ENCODE data around the gene SNX27.
"Not testable (repeated sequence)": the region's sequence is repeated elsewhere in the genome, so short reads cannot be mapped to it uniquely, and the experiment has no call there.

Gene SNX27

GRCh38 chr1:151604291-151604690 is 7.6 kb upstream of the SNX27 start:
- no peak for DNase-seq (ENCODE audit: low read depth in 2 of 2)

- no peak for DNase-seq (ENCODE audit: low read depth in 2 of 2)
Observed at GRCh38 chr1:151606384-151606783, 5.5 kb upstream of the SNX27 start.

GRCh38 chr1:151606857-151607256 is 5.0 kb upstream of the SNX27 start:
- no peak for DNase-seq (ENCODE audit: low read depth in 2 of 2)

- DNase-seq (ENCODE audit: low read depth in 2 of 2) = no peak
Observed at GRCh38 chr1:151610142-151610541, 1.7 kb upstream of the SNX27 start.

DNA sequence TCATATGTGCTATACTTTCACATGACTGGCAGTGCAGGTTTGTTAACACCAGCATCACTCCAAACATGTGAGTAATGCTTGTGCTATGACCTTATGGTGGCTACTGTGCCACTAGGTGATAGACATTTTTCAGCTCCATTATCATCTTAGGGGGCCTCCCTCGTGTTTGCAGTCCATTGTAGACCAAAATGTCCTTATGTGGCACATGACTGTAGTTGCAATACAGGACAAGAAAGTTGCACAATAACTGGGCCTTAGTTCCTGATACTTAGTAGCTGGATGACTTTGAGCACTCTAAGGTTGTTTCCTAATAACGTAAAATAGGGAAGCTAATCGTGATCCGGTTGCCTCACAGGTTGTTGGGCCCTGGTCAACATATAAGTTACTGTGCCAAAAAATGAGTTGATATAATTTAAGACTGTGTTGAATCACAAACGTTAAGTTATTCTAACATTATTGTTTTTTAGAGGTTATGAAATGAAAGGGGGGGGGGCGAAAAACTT is 511 bp upstream of the SNX27 start:
- DNase-seq (ENCODE audit: low read depth in 2 of 2) = no peak

GRCh38 chr1:151612501-151613281 is 841 bp downstream of the SNX27 start:
- peak in 1 of 2 donors; percentile 4 for DNase-seq (ENCODE audit: low read depth in 2 of 2)

DNA sequence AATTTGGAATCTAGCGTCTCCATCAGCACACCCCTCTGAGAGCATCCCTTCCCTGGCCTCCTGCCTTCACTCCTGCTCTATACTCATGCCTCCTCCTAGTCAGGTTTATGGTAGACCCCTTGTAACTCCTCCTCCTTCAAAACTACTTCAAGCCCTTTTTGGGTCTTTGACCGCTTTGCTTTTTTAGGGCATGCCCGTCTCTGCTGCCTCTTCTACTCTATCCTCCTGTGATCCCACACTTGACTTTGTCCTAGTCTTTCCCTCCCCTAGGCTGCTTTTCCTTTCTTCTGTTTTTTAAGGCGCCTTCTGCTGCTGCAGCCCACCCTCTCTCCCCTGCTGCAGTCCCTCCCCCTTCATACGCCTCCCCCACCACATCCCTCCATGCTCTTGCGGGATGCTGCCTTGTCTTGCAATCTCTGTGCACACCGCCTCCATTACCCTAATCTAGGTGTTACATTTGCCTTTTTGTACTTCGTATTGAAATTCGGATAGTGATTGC is 1.5 kb downstream of the SNX27 start:
- no peak for DNase-seq (ENCODE audit: low read depth in 2 of 2)

DNA sequence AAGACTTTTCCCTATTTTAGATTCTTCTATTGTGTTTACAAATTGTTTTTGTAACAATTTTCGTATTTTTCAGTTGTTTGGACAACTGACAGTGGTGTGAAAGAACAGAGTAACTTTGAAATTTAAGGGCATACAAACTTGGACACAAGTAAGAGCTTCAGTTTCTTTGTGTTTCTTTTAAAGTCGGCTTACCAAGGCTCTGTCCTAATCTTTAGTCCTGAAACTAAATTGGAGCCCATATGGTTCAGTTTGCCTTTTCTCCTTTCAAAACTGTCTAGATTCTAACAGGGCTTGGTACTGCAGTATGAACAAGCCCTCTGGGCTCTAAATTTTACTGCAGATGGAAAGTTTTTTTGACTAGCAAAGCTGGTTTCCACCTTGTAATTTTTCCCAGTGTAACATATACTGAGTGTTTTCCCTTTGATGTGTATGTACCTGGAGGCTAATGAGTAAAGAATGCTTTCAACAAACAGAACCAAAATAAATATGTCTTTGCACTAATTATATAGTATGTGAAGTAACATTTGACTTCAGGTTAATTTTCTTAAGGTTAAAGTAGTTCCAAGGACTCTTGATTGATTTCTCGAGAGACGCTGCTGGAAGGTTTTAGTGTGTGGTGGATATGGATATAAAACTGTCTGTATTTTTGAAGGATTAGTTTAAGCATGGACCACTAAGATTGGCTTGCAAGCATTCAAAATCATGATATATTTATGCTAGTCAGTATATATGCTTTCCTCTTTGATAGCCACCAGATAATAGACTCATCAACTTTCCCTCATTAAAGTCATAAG is 4.1 kb downstream of the SNX27 start:
- DNase-seq (ENCODE audit: low read depth in 2 of 2) = no peak

DNA sequence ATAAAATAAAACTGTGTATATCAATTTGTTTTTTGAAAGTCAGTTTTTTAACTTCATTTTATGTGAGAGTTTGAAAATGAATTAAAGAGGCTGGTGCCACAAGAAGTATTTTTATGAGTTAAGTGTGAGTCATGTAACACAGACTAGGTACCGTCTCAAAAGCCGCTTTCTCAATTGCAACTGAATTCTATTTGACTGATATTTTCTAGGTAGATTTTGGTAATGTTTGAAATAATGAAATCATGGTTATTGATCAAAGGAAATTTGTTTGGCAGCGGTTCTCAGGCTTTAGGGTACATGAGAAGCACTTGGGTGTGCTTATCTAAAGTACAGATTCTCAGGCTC is 4.6 kb downstream of the SNX27 start:
- no peak for DNase-seq (ENCODE audit: low read depth in 2 of 2)

DNA sequence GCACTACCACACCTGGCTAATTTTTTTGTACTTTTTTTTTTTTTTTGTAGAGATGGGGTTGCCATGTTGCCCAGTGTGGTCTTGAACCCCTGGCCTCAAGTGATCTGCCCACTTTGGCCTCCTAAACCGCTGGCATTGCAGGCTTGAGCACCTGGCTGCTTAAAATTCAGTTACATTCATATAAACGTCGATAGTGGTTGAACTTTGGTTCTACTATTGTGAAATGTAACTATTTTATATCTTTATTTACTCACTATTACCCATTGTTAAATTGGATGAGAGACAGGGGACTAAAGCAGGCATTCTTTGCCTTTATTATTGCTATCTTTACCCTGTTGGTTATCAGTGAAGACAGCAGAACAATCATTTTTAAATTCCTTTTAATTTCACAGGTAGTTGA is 6.2 kb downstream of the SNX27 start:
- DNase-seq (ENCODE audit: low read depth in 2 of 2) = no peak

DNA sequence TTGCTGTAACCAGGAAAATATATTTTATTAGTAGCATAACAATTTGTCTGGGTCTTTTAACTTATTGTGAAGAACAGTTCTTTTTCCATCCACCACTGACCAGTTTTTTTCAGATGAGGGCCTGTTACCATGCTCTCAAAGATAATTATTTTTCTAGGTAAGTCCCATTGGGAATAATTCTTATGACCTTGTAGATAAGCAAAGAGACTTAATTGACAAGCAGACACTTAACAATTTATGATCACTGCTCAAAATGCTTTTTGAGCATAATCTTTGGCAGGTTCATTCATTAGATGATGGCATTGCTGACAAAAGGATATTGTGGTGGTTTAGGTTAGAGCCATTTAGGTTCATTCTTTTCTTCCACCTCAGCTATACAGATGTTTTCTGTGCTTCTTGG is 6.6 kb downstream of the SNX27 start:
- DNase-seq (ENCODE audit: low read depth in 2 of 2) = no peak

- DNase-seq (ENCODE audit: low read depth in 2 of 2) = not testable (repeated sequence)
Observed at GRCh38 chr1:151618996-151619395, 7.1 kb downstream of the SNX27 start.

DNA sequence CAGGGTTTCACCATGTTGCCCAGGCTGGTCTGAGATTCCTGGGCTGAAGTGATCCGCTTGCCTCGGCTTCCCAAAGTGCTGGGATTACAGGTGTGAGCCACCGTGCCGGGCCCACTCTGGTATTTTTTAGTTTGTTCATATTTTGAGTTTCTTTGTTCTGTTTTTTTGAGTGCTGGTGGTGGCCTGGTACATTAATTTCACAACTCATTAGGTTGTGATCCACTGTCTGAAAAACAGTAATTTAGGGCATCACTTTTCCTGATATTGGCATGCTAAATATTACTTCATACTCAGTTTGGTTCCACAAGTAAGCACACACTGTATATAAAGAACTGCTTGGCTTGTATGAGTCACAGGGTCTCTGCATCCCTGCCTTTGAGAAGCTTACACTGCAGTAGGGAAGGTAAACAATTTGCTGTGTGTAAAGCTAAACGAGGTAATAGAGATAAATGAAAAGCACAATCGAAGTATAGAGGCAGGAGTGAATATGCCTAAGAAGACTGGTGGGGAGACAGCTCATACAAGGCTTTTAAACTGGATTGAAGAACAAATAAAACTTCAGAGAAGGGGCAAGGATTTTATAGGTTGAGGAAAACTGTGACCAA is 7.7 kb downstream of the SNX27 start:
- DNase-seq (ENCODE audit: low read depth in 2 of 2) = no peak

DNA sequence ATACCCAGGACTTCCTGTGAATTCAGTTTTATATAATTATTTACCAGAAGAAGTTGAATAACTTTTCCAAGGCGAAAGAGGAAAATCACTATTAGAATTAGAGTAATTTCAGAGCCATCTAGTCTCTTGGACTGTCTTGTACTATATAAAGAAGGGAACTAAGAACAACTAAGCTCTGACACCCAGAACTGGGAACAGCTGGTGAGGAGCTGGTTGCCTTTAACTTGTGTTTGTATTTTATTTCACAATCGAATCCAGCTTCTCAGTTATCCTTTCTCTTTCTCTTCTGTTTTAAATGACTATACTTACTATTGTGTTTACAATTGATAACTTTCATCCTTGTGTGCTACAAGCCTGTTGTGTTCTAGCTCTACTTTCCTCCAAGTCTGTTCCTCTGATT is 8.4 kb downstream of the SNX27 start:
- no peak for DNase-seq (ENCODE audit: low read depth in 2 of 2)

GRCh38 chr1:151621351-151621750 is 9.5 kb downstream of the SNX27 start:
- no peak for DNase-seq (ENCODE audit: low read depth in 2 of 2)

GRCh38 chr1:151624783-151625182 is 12.9 kb downstream of the SNX27 start:
- DNase-seq (ENCODE audit: low read depth in 2 of 2) = no peak

DNA sequence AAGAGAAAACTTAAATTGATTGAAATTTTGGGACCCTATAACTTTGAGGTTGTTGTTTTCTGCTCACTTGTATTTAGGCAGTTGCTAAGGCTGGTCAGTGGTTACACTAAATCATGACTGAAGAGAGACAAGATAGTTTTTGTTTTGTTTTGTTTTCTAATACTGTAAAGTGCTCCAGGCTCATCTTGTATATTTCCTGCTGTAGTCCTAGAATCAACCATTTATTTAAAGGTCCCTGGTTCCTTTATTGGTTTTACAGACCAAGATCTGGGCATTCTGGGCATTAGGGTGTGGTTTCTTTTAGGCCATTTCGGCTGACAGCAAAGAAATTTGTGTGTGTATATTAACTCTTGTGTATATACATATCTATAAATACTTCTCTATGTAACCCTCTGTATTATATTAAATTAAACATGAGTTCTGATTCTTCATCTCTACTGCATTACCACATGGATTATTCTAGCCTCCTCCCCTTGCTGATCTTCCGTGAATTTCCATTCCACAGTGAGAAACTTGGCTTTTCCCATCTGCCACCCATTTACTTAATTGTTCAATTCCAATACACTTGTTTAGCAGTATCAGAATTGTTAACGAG is 15.0 kb downstream of the SNX27 start:
- no peak for DNase-seq (ENCODE audit: low read depth in 2 of 2)

DNA sequence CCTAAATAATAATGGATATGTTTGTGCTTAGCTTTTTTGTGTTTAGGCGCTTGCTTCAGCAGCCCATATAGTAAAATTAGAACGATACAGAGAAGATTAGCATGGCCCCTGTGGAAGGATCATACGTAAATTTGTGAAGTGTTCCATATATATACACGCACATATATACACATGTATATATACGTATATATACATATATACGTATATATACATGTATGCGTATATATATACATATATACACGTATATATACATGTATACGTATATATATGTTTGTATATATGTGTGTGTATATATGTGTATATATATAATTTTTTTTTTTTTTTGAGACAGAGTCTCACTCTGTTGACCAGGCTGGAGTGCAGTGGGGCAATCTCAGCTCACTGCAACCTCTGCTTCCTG is 17.4 kb downstream of the SNX27 start:
- no peak for DNase-seq (ENCODE audit: low read depth in 2 of 2)

DNA sequence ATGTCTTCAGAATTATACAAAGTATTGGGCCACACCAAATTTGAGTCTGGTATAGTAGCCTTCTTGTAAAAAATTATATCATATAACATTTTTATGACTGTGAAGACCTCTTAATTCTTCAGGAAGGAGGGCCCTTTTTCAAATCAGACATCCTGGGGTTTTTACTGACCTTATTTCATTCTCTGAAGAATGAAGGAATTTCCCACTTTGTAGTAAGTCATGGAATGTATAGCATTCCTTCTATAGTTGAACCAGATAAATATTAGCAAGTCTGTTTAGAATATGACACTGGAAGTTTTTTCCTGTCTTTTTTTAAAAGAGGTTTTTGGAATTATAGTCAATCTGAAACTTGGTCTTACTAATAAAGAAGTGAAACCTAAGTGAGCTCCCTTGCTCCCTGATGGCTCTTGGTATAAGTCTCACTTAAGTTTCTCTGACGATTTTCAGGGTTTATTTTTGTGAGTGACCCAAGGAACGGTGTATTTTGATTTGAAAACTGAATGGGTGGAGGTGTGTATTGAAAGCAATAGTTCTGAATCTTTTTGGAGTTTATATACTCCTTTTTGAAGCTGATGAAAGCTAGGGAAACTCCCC is 23.7 kb downstream of the SNX27 start:
- no peak for DNase-seq (ENCODE audit: low read depth in 2 of 2)

GRCh38 chr1:151638074-151638775 is 26.4 kb downstream of the SNX27 start:
- DNase-seq (ENCODE audit: low read depth in 2 of 2) = no peak

DNA sequence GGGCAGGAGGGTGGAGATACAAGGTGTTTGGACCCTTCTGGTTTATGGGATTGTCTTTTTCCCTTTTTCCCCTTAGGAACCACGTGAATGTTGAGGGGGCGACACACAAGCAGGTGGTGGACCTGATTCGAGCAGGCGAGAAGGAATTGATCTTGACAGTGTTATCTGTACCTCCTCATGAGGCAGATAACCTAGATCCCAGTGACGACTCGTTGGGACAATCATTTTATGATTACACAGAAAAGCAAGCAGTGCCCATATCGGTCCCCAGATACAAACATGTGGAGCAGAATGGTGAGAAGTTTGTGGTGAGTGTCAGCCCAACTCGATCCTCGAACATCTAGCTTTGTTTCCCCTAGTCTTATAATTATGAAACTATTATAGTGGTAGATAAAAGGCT is 27.0 kb downstream of the SNX27 start:
- DNase-seq (ENCODE audit: low read depth in 2 of 2) = no peak
